Activated CD8-positive, alpha-beta memory T cell treated with anti-CD3 and anti-CD28 coated beads for 24 hours (primary cell): ENCODE measurements around the gene CRIM1.

Experiments
- DNase-seq: peaks from one replicate; pipeline ENCODE4 v3.0.0-alpha.2; 2020

CRIM1 gene

DNA sequence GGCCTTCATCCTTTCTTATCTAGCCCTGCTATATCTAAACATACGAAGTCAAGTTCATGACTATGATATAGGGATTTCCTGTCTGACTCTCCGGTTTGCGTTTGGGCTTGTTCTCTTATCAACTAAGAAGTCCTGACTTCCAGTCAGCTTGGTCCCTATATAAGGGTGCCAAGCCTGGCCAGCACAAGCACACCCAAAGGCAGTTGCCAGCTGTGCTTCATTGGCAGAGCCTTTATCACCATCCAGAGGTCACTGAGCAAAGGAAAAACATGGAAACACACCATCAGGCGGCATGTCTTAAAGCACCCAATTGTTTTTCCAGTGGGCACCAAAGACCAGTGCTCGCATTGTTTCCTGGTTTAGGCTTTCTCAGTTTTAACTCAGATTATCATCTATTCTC is 169.7 kb downstream of the CRIM1 start:
- no peak for DNase-seq

DNA sequence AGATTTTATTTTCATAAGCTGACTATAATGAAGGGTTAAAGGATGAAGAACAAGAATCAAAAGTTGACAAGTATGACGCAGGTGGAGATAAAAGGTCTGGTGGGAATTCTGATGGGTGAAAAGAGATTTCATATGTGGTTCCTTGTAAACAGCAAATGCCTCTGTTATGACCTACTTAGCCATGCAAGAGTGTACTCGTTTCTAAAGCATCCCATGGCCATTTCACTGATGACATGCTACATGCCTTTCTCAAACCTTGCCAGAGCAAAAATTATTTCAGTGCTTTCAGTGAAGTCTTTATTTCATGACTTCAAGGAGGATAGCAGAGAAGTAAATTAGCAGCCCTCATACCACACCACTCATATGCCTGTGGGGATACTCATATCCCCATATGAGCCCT is 170.6 kb downstream of the CRIM1 start:
- no peak for DNase-seq

DNA sequence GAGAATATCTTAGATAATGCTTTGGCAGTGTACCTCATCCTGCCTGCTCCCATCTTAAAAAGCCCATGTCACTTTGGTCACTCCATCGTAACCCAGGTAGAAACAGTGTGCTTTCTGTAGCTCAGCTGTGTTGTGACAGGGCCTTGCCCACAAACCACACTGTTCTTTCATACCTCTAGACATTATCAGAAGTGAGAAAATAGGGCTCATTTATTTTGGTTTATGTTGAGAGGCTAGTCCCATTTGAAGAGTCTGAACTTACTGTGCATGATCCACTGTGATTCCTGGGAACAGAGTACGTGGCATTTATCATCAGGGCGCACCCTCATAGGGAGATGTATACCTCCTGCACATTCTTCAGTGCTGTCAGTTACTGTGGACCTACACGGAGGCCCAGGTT is 172.7 kb downstream of the CRIM1 start:
- DNase-seq, result no peak

DNA sequence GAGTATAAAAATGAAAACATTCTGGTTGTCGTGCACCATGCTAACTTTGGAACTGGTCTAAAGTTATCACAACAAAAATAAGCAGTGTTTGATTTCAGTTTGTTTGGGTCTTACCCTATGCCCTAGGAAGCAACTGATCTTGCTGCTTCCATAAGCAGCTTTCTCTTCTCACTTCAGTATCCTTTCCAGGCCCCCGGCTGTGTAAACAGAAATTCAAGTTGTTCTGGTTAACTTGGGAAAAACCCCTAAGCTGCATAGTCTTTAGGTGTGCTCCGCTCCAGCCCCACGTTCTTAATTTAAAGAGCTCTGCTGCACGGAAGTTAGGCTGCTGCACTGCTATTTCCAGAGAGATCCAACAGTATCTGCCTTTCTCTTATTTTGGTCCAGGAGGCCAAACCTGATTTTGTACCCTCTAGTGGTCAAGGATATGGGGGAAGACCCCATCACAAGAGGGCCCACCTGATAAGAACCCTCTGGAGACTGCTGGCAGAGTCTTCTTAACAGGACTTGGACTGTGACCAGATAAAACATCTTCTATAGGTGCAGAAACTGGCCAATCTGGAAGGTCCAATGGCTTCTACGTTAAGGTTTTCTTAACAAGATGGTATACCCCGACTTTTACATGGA is 173.3 kb downstream of the CRIM1 start:
- no peak for DNase-seq

DNA sequence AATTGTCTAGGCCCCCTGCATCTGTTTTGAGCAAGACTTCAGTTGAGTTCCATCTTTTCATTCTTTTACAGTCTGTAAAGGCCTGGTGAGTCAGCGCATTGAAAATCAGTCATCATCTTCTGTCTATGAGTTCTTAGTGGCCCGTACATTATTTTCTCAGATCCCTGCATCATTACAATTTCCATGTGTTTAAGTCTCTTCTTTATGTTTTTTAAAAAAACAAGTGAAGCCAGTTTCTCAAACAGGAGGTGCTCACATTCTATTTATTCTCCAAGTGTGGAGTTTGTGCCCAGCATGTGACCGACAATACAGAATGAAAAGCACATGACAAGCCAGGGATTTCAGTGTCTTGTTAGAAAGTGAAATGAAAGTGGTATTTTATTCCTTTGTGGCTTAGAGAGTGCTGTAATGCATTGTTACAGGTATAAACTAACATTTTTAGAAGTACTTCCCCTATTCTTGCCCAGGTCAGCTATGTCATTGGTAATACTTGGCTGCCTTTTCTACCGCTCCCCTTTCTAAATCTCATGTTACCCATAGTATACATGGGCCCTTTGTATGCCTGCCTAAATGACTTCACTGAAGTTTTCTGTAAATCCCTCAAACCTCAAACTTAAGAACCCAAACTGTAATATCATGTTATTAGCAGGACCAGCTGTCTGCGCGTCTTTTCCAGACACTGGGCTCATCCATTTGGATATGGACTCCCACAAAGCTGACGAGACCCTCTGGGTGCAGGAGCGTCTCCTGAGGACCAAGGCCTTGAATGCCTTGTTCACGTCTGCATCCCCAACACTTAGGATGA is 174.8 kb downstream of the CRIM1 start:
- no peak for DNase-seq

DNA sequence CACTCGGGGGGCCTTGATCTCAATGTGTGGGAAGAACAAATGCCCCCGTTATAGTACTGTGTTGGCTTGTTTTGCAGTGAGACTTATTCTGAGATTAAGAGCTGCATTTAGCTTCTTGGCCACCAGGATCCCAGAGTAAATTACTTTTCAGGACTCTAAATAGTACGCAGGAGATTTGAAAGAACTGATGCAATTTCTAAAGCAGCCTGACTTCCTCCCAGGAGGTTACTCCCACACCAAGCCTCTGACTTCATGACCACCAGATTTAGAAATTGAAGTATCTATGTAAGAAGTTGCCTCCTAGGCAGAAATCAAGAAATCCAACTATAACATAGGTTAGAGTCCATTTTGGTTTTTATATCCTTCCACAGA is 175.4 kb downstream of the CRIM1 start:
- DNase-seq, result no peak

DNA sequence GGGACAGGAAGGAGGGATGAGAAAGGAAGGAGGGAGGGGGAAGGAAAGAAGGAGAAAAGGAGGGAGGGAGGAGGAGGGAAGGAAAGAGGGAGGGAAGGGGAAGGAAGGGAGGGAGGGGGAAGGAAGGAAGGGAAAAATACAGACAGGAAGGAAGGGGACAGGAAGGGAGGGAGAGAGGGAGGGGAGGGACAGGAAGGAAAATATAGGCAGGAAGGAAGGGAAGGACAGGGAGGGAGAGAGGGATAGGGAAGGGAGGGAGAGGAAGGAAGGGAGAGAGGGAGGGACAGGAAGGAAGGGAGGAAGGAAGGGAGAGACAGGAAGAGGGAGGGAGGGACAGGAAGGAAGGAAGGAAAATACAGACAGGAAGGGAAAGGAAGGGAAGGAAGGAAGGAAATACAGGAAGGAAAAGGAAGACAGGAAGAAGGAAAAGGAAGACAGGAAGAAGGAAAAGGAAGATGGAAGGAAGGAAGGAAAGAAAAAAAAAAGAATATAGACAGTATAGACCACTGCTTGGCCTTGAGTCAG is 178.8 kb downstream of the CRIM1 start:
- no peak for DNase-seq

DNA sequence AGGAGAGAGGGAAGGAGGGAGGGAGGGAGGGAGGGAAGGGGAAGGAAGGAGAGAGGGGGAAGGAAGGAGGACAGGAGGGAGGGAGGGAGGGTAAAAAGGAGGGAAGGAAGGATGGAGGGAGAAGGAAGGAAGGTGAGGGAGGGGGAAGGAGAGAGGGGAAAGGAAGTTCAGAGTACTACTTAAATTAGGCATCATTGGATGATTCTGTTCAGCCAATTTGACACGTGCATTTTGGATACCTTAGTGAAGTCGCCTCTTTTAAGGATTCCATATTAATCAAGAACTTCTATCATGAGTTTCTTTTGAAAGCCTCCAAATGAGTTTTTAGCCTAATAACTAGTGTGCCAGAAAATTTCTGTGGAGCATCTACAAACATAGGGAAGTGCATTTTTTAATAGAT is 179.5 kb downstream of the CRIM1 start:
- no peak for DNase-seq

DNA sequence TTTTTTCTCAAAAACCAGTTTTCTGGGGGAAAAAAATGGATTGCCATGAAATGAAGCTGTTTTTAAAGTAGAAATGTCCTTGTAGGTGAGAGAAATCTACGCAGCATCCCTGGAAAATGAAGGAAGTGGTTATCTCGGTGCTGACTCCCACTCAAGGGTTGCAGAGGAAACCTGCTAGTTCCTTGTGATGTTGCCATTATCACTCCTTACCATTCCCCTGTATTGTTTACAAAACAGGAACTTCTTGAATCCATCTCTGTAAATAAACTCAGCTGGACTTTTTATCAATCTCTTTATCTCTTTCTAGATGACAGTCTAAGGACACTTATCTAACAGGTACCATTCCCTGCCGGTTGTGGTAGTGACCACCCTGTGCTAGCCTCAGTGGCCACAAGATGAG is 181.2 kb downstream of the CRIM1 start:
- no peak for DNase-seq

DNA sequence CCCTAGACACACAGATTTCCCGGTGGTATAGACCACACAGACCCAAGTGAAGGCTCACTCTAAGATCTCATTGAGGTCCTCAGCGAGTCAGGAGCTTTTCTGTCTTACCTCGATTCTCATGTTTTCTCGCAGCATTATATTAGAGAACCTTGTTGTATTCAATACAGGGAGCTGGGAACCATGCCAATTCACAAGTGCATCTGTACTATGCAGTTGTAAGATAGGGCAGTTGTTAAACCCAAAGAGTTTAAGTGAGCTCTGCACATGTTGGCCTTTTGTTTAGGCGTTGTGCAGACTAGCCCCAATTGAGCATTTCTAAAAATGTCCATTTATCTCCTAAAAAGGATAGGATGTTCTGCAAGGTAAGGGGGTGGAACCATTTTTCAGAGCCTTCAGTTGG is 182.8 kb downstream of the CRIM1 start:
- no peak for DNase-seq

DNA sequence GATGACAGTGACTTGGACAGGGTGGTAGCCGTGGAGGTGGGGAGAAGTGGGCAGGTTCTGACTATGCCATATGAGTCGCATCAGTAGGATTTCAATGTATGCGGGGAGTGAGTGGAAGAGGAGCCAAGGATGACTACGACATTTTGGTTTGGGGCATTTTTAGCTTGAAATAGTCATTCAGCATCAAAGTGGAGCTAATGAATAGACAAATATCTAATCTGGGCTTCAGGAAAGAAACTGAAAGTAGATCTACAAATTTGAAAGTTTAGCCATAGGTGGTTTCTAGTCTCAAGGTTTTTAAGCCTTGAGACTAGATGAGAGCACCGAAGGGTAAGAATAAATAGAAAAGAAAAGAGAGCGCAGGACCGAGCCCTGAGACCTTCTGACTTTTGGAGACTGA is 184.1 kb downstream of the CRIM1 start:
- no peak for DNase-seq

DNA sequence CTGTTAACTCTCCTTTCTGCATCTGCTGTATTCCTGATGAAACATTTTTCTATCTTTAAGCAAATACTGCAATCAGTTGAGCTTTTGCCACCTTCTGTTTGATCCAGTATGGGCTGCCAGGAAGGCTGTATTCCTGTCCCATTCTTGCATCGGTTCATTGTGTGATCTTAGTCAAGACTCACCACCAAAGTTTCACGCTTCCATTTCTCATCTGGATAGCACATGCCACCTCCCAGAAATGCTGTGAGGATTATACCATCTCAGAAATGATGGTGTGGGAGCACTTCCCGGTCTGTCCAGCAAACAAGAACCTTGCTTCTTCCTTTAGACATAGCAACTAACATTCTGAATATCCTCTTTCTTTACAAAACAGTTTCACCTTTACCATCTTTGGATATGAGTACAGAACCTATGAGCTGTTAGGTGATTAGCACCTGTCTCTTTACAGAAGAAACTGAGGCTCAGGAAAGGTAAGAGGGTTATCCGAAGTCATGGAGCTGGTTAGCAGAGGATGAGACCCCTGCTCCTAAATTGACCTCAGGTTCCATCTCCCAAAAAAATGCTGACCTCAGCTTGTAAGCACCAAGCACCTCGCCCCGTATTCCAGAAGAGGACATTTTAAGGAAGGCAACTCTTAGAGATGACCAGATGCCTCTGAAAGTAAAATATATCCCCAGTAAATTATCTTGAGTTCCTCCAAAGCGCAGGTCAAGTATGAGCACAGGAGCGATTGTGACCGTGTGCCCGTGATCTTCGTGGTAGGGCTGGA is 185.6 kb downstream of the CRIM1 start:
- no peak for DNase-seq

DNA sequence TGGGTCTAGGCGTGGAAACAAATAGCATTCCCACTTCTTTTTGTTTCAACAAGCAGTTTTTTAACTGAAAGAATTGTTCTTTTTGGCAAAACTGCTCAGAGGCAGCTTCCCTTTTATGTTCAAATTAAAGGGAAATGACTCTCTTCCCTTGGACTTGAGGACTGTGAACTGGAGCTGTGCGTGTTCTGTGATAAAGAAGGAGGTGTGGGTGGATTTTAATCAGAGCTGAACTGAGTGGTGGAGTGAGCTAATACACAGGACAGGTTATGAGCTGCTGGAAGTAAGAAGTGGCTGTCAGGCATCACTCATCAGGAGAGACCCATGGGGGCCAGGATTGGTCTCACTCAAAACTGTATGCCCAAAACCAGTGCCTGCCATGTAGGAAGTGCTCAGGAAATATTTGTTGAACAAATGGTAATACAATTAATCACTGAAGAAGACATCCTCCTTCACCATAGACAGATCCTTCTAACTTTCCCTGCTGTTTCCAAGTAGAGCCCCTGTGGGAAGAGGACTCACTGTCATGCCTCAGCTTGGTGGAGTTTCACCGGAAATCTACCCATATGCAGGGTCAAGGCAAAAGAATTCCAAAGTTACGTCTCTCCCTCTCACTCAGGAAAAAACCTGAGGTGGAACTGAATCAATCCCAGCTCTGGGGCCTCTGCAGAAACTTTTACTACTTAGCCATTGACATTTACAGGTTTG is 186.5 kb downstream of the CRIM1 start:
- no peak for DNase-seq

DNA sequence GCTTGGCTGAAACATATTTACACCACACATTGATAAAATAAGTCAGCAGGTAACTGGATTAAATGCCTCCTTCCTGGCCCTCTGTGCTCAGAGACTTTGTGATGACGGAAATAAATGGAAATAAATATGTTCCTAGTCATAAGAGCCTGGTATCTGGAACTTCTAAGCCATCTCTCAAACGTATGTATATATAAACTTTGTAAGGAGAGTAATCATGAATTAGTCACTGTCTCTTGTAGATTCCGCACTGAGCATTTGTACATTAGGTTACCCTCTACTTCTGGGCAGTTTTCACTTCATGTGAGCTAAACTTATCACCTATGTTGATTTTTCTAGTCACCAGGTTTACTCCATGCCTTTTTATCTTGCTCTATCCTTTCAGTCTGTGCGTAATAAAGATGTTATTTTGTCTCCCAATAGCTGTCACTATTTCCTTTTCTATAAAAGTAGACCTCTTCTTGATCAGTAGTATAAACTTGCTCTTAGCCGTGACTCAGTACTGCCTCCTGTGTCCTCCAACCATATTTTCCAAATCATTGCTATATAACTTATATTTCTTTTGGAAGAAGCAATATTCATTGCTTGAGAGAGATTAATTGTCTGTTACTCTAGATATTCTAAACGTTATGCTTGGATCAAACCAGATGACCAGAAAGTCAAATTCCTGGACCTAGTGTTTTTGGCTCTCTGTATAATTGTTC is 189.2 kb downstream of the CRIM1 start:
- no peak for DNase-seq

DNA sequence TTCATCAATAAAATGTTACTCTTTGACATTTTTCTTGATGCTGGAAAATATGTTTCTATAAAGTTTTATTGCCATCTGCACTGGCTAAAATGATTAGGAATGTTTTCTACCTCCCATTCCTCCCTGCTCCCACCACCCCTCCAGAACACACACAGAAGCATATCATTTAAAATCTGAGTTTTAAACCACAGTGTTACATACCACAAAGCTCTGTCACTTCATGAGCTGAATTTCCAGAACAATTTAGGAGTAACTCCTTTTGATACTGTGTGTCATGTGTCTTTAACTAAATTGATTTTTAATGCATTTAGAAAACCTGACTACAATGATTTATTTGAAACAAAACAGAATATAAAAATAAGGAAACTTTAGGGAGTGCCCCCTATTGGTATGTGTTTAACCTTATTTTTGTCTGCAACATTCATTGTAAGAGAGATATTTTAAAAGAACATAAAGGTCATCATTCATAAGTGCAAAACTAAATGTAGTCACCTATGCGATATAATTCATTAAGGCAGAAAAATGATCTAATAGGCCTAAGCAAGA is 190.4 kb downstream of the CRIM1 start:
- DNase-seq, result no peak

DNA sequence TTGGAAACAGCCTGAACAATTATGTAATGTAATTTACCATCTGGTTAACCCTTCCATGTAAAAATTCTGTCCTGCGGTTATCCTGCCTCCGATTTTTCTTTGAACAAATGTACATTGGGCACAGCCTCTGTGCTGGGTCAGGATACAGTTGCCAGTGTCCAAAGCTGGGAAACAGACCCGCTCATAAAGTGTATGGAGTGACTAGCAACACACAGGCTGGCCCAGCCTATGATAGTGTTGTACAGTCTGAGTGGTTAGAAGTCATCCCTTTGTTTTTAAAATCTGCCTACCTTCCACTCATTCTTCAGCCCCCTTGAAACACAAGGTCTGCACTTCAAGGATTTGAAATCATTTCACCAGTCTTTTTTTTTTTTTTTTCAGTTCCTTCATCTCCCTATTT is 192.3 kb downstream of the CRIM1 start:
- DNase-seq, result no peak

DNA sequence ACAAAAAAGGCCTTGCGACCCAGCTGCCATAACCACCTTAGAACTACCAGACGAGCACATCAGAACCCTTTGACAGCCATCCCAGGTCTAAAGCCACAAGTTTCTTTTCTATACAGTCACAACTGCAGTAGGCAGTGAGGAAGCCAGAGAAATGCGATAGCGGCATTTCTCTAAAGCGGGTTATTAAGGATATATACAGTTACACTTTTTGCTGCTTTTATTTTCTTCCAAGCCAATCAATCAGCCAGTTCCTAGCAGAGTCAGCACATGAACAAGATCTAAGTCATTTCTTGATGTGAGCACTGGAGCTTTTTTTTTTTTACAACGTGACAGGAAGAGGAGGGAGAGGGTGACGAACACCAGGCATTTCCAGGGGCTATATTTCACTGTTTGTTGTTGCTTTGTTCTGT is 193.6 kb downstream of the CRIM1 start:
- DNase-seq, result no peak

DNA sequence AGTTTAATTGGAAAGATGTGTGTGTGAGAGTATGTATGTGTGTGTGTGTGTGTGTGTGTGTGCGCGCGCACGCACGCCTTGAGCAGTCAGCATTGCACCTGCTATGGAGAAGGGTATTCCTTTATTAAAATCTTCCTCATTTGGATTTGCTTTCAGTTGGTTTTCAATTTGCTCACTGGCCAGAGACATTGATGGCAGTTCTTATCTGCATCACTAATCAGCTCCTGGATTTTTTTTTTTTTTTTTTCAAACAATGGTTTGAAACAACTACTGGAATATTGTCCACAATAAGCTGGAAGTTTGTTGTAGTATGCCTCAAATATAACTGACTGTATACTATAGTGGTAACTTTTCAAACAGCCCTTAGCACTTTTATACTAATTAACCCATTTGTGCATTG is 194.4 kb downstream of the CRIM1 start:
- no peak for DNase-seq

DNA sequence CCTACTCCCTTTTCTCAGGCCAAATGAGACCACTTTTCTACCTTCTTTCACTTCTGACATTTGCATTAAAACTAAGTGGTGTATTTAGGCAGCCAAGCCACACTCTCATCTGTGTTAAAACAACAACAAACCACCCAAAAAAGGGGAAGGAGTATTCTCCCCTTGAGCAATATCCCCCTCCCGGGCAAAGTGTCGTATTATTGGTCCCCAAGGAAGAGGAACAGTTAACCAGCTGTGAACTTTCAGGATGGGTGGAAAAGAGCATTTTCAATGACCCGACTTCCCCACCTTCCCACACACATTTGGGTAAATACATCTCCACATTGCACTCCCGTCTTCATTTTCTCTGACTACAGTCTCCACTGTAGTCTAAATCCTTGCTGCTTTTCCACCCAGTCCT is 198.1 kb downstream of the CRIM1 start:
- DNase-seq, result no peak

DNA sequence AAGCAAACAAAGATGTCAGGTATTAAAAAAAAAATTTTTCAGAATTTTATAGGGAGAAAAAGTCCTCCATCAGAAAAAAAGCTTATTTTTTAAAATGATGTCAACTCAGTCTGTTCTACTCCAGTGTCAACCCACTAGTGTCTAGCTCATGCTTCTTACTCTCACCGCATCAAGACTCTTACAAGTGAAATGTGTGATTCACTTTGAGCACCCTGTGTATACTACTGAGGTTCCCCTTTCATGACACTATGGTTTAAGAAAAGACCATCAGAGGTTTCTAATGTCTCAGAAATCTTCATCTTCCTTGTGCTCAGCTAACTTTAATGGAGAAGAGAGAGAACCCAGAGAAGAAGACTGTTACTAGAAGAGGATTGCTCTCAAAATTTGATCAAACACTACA is 199.0 kb downstream of the CRIM1 start:
- no peak for DNase-seq

DNA sequence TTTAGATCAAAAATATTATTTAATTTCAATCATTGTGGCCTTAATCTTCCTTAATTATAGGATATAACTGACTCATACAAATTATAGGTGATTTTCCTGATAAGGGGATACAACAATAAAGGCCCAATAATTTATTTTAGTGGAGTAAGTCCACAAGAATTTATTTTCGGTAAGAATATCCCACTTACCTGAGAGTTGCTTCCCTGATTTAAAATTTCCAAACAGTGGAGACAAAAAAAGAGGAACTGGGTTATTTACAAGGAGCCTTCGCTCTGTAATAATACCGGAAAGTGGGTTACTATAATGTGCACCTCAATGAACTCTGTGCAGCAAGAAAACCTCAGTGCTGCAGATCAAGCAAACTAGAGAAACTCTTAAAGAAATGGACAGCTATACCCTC is 200.2 kb downstream of the CRIM1 start:
- no peak for DNase-seq

DNA sequence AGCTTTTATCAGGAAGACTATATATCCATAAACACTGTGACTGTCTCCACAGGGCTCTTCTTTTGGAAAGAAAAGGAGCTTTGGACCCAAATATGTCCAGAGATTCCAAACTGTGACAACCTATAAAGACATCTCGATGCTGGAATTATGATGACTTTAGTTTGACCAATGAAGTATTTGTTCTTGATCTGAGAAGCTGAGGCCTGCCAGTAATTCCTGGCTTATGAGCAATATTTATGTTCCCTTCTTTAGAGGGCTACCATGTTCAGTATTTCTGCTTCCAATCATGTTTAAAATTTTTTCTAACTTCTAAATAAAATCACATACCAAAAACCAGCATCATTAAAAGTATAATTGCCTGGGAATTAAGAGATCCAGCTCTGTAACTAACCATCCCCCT is 201.3 kb downstream of the CRIM1 start:
- no peak for DNase-seq
